Measurements from ENCODE around the gene CBY2.

The CBY2 gene

DNA sequence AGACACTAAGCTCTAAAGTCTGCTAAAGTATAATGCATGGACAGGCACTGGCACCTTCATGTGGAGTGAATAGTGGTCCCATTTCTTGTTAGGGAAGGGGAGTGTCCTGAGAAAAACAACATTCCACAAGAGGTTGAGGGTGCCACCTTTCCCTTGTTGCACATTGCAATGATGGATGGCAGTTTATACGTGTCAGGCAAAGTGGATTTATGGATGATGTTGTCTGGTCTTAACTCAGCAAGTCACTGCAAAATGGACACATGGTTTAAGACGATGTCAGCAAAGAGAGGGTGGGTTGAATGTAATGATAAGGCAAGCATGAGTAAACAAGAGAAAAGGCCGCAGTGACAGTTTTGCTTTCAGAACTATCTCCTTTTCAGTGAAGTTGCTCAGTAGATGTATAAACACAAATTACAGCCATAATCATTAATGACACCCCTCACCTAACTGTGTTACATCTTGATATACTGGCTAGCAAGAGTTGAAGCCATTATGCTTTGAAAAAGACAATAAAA is 19.6 kb upstream of the CBY2 start:
- no peak for TF ChIP-seq JUND (IDR thresholded peaks at IDR 0.05; ENCODE audit: low read depth)
- no peak for DNase-seq (ENCODE audit: low read depth in 1 of 2, low spot score in 1 of 2)
- in situ Hi-C loops (cut with HindIII; ENCODE audit: low pct_unique_long_range_greater_than_20kb, low sequenced_read_pairs): no loop called here

DNA sequence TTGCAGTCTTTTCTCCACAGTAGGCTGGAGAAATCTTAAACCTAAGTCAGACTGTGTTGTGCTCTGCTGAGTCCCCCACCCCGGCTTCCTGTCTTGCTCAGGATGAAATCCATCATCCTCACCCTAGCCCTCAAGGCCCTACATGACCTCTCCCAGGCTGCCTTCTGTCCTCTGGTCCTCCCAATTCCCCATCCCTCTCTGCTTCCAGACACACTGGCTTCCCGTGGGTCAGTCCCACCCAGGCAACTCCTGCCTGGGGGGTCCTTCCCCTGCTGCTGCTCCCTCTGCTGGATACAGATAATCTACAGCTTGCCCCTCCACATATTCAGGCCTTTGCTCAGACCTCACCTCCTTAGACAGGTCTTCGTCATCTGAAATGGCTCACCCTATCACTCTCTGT is 18.4 kb upstream of the CBY2 start:
- no peak for DNase-seq (ENCODE audit: low read depth in 1 of 2, low spot score in 1 of 2)
- in situ Hi-C loops (cut with HindIII; ENCODE audit: low pct_unique_long_range_greater_than_20kb, low sequenced_read_pairs): no loop called here

GRCh38 chr13:45688577-45688976 is 13.5 kb upstream of the CBY2 start:
- TF ChIP-seq JUND (IDR thresholded peaks at IDR 0.05; ENCODE audit: low read depth): no peak
- in situ Hi-C loops (cut with HindIII; ENCODE audit: low pct_unique_long_range_greater_than_20kb, low sequenced_read_pairs): no loop called here
- no peak for DNase-seq (ENCODE audit: low read depth in 1 of 2, low spot score in 1 of 2)

More for the DNA sequence above, 18.4 kb upstream of the CBY2 start:
- TF ChIP-seq JUND (IDR thresholded peaks at IDR 0.05; ENCODE audit: low read depth): no peak

DNA sequence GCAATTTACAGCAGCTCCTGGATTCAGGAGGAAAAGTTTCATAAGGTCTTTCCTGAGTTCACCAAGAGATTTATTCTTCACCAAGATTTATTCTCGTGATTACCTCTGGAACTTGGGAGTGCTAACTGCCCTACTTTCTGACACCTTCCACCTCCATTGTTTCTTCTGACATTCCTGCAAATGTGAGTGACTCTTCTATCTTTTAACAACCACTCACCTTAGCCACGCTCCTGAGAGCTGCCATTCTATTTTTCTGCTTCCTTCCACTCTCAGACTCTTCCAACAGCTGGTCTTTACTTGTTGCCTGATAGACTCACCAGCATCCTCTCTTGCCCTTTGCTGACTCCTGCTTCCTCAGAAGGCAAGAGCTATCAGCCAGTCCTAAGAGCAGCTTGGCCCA is 11.5 kb upstream of the CBY2 start:
- DNase-seq (ENCODE audit: low read depth in 1 of 2, low spot score in 1 of 2): no peak
- in situ Hi-C loops (cut with HindIII; ENCODE audit: low pct_unique_long_range_greater_than_20kb, low sequenced_read_pairs): no loop called here
- no peak for TF ChIP-seq JUND (IDR thresholded peaks at IDR 0.05; ENCODE audit: low read depth)

DNA sequence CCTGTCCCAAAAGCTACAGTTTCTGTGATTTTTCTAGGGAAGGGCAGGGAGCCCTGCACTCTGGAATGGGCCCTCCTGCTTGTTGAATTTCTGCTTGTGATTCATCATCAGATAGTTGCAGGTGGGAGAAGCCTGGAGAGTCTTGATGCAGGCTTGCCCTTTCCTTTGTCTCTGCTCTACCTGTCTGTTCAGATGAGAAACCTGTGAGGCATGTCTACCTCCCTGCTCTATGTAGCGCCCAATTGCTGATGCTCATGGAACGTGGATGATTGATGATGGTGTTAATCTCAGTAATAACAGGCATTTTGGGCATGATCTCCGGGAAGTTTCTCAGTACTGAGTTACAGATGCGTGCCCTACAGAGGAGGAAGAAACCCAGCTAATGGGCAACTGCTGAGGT is 10.9 kb upstream of the CBY2 start:
- no peak for TF ChIP-seq JUND (IDR thresholded peaks at IDR 0.05; ENCODE audit: low read depth)
- in situ Hi-C loops (cut with HindIII; ENCODE audit: low pct_unique_long_range_greater_than_20kb, low sequenced_read_pairs): no loop called here
- no peak for DNase-seq (ENCODE audit: low read depth in 1 of 2, low spot score in 1 of 2)

DNA sequence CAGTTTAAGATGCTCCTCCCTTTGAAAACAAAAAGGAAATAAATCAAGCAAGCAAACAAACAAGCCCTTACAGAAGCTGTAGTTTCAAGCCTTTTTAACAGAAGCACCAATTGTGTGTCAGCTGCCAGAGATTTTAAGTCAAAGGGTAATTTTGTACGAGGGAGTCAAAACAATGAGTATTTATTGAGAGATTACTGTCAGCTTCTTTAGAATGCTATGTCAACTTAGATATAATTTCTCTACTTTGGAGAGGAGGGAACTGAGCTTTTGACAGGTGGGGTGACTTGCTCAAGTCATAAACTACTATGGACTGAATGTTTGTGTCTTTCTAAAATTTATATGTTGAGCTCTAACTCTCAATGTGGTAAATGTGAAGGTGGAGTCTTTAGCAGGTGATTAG is 10.5 kb upstream of the CBY2 start:
- TF ChIP-seq JUND (IDR thresholded peaks at IDR 0.05; ENCODE audit: low read depth): no peak
- in situ Hi-C loops (cut with HindIII; ENCODE audit: low pct_unique_long_range_greater_than_20kb, low sequenced_read_pairs): no loop called here

DNA sequence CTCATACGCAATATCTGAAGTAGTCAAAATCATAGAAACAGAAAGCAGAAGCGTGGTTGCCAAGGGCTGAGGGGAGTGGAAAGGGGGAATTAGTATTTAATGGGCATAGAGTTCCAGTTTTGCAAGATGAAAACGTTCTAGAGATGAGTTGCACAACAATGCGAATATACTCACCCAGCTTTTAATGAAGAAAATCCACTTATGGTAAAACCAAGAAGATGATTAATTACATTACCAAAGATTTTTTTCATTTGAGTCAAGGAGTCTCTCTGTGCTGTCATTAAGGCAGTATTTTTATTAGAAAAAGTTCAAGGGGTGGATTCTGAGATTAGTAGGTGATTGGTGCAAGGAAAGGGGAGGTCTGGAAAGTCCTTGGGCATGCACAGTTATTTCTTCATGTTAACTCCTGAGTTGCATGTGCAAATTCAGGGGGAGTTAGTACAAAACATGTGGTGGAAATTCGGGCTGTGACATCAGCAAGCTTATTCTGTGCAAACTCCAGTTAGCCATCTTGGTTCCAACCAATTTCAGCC is 6.9 kb upstream of the CBY2 start:
- in situ Hi-C loops (cut with HindIII; ENCODE audit: low pct_unique_long_range_greater_than_20kb, low sequenced_read_pairs): no loop called here
- DNase-seq (ENCODE audit: low read depth in 1 of 2, low spot score in 1 of 2): no peak
- no peak for TF ChIP-seq JUND (IDR thresholded peaks at IDR 0.05; ENCODE audit: low read depth)

More for the DNA sequence above, 10.5 kb upstream of the CBY2 start:
- DNase-seq (ENCODE audit: low read depth in 1 of 2, low spot score in 1 of 2): no peak

GRCh38 chr13:45696610-45697226 is 5.4 kb upstream of the CBY2 start:
- DNase-seq (ENCODE audit: low read depth in 1 of 2, low spot score in 1 of 2): no peak
- in situ Hi-C loops (cut with HindIII; ENCODE audit: low pct_unique_long_range_greater_than_20kb, low sequenced_read_pairs): no loop called here
- TF ChIP-seq JUND (IDR thresholded peaks at IDR 0.05; ENCODE audit: low read depth): no peak

DNA sequence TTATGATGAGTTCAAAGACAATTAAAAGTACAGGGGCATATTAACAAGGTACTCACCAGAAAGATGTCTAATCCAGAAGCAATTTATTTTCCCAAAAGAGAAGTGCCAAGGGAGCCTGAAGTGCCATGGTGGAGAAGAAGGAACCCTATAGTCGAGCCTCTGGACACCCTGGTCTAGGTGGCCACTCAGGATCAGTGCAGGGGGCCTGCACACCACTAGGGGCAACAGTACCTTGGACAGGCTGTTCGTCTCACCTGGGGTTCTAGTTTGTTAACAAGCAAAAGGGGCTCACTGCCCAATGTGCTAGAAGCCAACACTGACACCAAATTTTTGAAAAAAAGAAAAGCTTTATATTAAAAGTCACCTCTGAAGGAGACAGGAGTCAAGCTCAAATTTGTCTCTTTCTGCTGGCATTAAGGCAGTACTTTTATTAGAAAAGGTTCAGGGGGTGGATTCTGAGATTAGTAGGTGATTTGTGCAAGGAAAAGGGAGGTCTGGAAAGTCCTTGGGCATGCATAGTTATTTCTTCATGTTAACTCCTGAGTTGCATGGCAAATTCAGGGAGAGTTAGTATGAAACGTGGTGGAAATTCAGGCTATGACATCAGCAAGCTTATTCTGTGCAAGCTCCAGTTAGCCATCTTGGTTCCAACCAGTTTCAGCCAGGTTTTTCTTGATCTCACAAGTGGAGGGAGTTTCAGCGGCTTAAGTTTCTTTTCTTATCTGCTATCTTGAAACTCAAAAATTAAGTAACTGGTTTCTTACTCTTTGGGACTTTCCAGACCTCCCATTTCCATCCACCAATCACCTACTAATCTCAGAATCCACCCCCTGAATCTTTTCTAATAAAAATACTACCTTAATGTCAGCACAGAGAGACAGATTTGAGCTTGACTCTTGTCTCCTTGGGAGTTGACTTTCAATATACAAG is 884 bp upstream of the CBY2 start:
- no peak for TF ChIP-seq JUND (IDR thresholded peaks at IDR 0.05; ENCODE audit: low read depth)
- in situ Hi-C loops (cut with HindIII; ENCODE audit: low pct_unique_long_range_greater_than_20kb, low sequenced_read_pairs): no loop called here
- no peak for DNase-seq (ENCODE audit: low read depth in 1 of 2, low spot score in 1 of 2)

DNA sequence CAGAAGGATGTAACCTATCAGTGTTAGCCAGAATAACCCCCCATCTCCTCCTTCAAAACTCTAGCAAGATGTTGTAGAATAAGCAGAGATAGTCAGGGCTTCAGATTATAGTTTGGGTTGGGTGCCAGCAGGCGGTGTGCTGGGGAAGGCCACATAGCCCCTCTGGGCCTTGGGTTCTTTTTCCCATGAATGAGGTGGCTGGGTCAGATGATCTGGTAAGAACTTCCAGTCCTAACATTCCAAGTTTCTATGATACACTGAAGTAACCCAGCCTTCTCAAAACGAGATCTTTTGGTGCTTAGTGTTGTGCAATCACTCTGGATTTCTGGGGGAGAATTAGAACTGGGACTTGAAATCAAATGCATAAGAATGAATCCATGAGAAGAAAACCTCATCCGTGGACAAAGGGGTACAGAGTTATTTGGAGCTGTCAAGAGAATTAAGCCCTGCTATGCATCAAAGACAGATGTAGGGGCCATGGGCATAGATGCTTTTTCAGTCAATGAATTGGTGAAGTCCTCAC is 810 bp downstream of the CBY2 start:
- no peak for DNase-seq (ENCODE audit: low read depth in 1 of 2, low spot score in 1 of 2)
- in situ Hi-C loops (cut with HindIII; ENCODE audit: low pct_unique_long_range_greater_than_20kb, low sequenced_read_pairs): no loop called here
- TF ChIP-seq JUND (IDR thresholded peaks at IDR 0.05; ENCODE audit: low read depth): no peak

GRCh38 chr13:45704211-45704739 is 2.2 kb downstream of the CBY2 start:
- in situ Hi-C loops (cut with HindIII; ENCODE audit: low pct_unique_long_range_greater_than_20kb, low sequenced_read_pairs): no loop called here
- no peak for DNase-seq (ENCODE audit: low read depth in 1 of 2, low spot score in 1 of 2)
- TF ChIP-seq JUND (IDR thresholded peaks at IDR 0.05; ENCODE audit: low read depth): no peak

DNA sequence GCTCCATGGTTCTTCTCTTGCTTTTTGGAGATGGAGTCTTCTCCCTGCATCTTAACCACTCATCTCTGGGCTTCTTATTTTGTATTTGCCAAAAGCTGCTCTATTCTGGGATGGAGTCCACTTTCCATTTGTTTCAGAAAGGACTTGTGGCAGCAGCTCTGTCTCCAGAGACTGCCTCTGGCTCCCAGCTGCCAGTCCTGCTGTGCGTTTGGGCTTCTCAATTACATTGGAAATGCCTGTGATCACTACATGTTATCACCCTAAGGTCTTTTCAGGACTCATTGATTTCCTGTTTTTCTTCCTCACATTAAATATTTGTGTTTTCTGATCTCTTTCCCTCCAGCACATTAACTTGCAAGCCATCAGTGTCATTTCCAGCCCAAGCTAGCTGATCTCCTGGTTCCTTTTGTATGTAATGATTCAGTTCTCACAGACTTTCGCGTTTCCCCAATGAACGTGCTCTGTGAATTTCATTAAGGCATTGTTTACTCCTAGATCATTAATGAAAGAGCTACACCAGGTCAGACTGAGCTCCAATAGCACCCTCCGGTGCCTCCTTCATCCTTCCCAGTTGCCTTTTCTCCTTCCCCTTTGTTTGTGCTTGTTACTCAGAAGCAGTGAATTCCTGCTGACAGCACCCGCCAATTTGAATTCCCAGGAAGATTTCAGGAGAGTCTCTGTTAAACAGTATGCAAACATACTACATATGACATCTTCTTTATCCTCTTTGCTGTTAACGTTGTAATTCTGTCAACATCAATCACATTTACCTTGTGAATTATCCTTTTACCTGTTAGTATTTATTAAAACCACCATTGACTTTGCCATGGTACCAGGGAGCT is 3.0 kb downstream of the CBY2 start:
- DNase-seq (ENCODE audit: low read depth in 1 of 2, low spot score in 1 of 2): no peak
- TF ChIP-seq JUND (IDR thresholded peaks at IDR 0.05; ENCODE audit: low read depth): no peak
- in situ Hi-C loops (cut with HindIII; ENCODE audit: low pct_unique_long_range_greater_than_20kb, low sequenced_read_pairs): no loop called here
